ENCODE results near the gene TRIM50.
"Not testable (repeated sequence)": the region's sequence is repeated elsewhere in the genome, so short reads cannot be mapped to it uniquely, and the experiment has no call there.

TRIM50 gene

GRCh38 chr7:73327922-73328321 lies at the start of gene TRIM50, which contains the start of gene FKBP6:
Gene TRIM50, minus strand, starts transcription at chr7:73328082. Its CDS starts 3,295 bp downstream, at chr7:73324787.
Gene FKBP6, plus strand, starts transcription at chr7:73328161. Its CDS starts 268 bp downstream, at chr7:73328429.
- not testable (repeated sequence) for H3K9ac ChIP-seq, H3K36me3 ChIP-seq, H3K27ac ChIP-seq, H3K9me3 ChIP-seq, H3K4me3 ChIP-seq, H3K27me3 ChIP-seq, H4K20me1 ChIP-seq, H3K4me2 ChIP-seq
- H3K4me1 ChIP-seq = peaks cover 19% of the 10 kb centered on the region

- Histone ChIP-seq H3K4me1 (no peaks in the 10 kb centered on the region), H3K9ac (no peak overlapping the region), H3K4me3 (no peak overlapping the region), H3K27ac (no peak overlapping the region), H3K4me2 (no peak overlapping the region), H3K9me3 (peaks cover 17% of the 10 kb centered on the region; the same call in 1 of the 2 replicates), H4K20me1 (no peaks in the 10 kb centered on the region), H3K36me3 (no peaks in the 10 kb centered on the region), H3K27me3 (peaks cover 29% of the 10 kb centered on the region)
- TF ChIP-seq Cebpa-rat (IDR thresholded peaks at IDR 0.05) = no peak
Observed at GRCh38 chr7:73376671-73377412, 49.0 kb upstream of the TRIM50 start.

GRCh38 chr7:73376262-73376661 lies 48.4 kb upstream of the TRIM50 start:
- H3K4me1 ChIP-seq, H3K36me3 ChIP-seq, H3K27ac ChIP-seq, H4K20me1 ChIP-seq, H3K4me3 ChIP-seq, H3K9ac ChIP-seq, H3K4me2 ChIP-seq: not testable (repeated sequence)
- Histone ChIP-seq H3K27me3 (peaks cover 29% of the 10 kb centered on the region), H3K9me3 (peaks cover 14% of the 10 kb centered on the region; the same call in 1 of the 2 replicates)

- Histone ChIP-seq H3K4me1 (no peaks in the 10 kb centered on the region), H3K4me2 (no peak overlapping the region), H3K27ac (no peak overlapping the region), H3K4me3 (no peak overlapping the region), H3K9ac (no peak overlapping the region), H3K36me3 (no peaks in the 10 kb centered on the region), H3K9me3 (peaks cover 5% of the 10 kb centered on the region; the same call in 1 of the 2 replicates), H4K20me1 (no peaks in the 10 kb centered on the region), H3K27me3 (peaks cover 28% of the 10 kb centered on the region)
- TF ChIP-seq Cebpa-rat (IDR thresholded peaks at IDR 0.05) = no peak
Observed at GRCh38 chr7:73373741-73374140, 45.9 kb upstream of the TRIM50 start.

GRCh38 chr7:73369622-73370021 lies 41.7 kb upstream of the TRIM50 start:
- peaks cover 25% of the 10 kb centered on the region for H3K4me1 ChIP-seq
- H3K27ac ChIP-seq = no peak overlapping the region
- no peaks in the 10 kb centered on the region for H3K9me3 ChIP-seq
- no peak for TF ChIP-seq Cebpa-rat (IDR thresholded peaks at IDR 0.05)
- H3K27me3 ChIP-seq = no peaks in the 10 kb centered on the region
- H3K4me2 ChIP-seq = no peak overlapping the region
- H3K36me3 ChIP-seq = no peaks in the 10 kb centered on the region
- H3K9ac ChIP-seq = no peak overlapping the region
- no peaks in the 10 kb centered on the region for H4K20me1 ChIP-seq
- no peak overlapping the region for H3K4me3 ChIP-seq

- Histone ChIP-seq H3K4me3 (no peak overlapping the region), H3K9me3 (no peaks in the 10 kb centered on the region), H3K36me3 (no peaks in the 10 kb centered on the region), H3K9ac (no peak overlapping the region), H3K27me3 (no peaks in the 10 kb centered on the region), H3K4me2 (no peak overlapping the region), H3K27ac (no peak overlapping the region), H4K20me1 (no peaks in the 10 kb centered on the region), H3K4me1 (peaks cover 28% of the 10 kb centered on the region)
- no peak for TF ChIP-seq Cebpa-rat (IDR thresholded peaks at IDR 0.05)
Observed at GRCh38 chr7:73369009-73369408, 41.1 kb upstream of the TRIM50 start.

- Histone ChIP-seq H3K4me3 (no peak overlapping the region), H4K20me1 (no peaks in the 10 kb centered on the region), H3K36me3 (no peaks in the 10 kb centered on the region), H3K27me3 (no peaks in the 10 kb centered on the region), H3K9ac (no peak overlapping the region; the same call in 1 of the 2 replicates), H3K4me2 (peak overlapping the region; percentile 45), H3K9me3 (no peaks in the 10 kb centered on the region), H3K27ac (no peak overlapping the region), H3K4me1 (peaks cover 30% of the 10 kb centered on the region)
- no peak for TF ChIP-seq Cebpa-rat (IDR thresholded peaks at IDR 0.05)
Observed at GRCh38 chr7:73366990-73367389, 39.1 kb upstream of the TRIM50 start.

- Histone ChIP-seq H3K36me3 (no peaks in the 10 kb centered on the region), H3K27ac (no peak overlapping the region), H4K20me1 (no peaks in the 10 kb centered on the region), H3K4me2 (peak overlapping the region; percentile 45), H3K9me3 (no peaks in the 10 kb centered on the region), H3K4me3 (no peak overlapping the region), H3K4me1 (peaks cover 30% of the 10 kb centered on the region), H3K9ac (no peak overlapping the region), H3K27me3 (no peaks in the 10 kb centered on the region)
- TF ChIP-seq Cebpa-rat (IDR thresholded peaks at IDR 0.05) = no peak
Observed at GRCh38 chr7:73366127-73366526, 38.2 kb upstream of the TRIM50 start.

- H3K36me3 ChIP-seq = no peaks in the 10 kb centered on the region
- H3K27me3 ChIP-seq = no peaks in the 10 kb centered on the region
- TF ChIP-seq Cebpa-rat (IDR thresholded peaks at IDR 0.05) = no peak
- H3K4me3 ChIP-seq = no peak overlapping the region
- no peak overlapping the region for H3K4me2 ChIP-seq
- H3K9ac ChIP-seq = no peak overlapping the region
- H3K27ac ChIP-seq = no peak overlapping the region
- H3K4me1 ChIP-seq = peaks cover 30% of the 10 kb centered on the region
- H3K9me3 ChIP-seq = peaks cover 5% of the 10 kb centered on the region; the same call in 1 of the 2 replicates
- no peaks in the 10 kb centered on the region for H4K20me1 ChIP-seq
Observed at GRCh38 chr7:73364006-73364728, 36.3 kb upstream of the TRIM50 start.
